WI38 (cell line): ENCODE data around the gene NRIP3.
"Not testable (repeated sequence)": the region's sequence is repeated elsewhere in the genome, so short reads cannot be mapped to it uniquely, and the experiment has no call there.

Experiments used
- H3K4me3 ChIP-seq: 2 replicates; pipeline ENCODE4 v1.5.1; 2011; ENCODE audit warnings: low read depth, mild to moderate bottlenecking, control low read depth, low read length
- TF ChIP-seq, protein P1 (sequence below): IDR thresholded peaks from 2 replicates; pipeline ENCODE4 v1.5.1; 2012; ENCODE audit warnings: low read depth, mild to moderate bottlenecking, control low read depth, low read length

NRIP3 gene

GRCh38 chr11:9016916-9017642 is 13.3 kb upstream of the NRIP3 start:
- no peak overlapping the region for H3K4me3 ChIP-seq
- TF ChIP-seq, protein P1, sequence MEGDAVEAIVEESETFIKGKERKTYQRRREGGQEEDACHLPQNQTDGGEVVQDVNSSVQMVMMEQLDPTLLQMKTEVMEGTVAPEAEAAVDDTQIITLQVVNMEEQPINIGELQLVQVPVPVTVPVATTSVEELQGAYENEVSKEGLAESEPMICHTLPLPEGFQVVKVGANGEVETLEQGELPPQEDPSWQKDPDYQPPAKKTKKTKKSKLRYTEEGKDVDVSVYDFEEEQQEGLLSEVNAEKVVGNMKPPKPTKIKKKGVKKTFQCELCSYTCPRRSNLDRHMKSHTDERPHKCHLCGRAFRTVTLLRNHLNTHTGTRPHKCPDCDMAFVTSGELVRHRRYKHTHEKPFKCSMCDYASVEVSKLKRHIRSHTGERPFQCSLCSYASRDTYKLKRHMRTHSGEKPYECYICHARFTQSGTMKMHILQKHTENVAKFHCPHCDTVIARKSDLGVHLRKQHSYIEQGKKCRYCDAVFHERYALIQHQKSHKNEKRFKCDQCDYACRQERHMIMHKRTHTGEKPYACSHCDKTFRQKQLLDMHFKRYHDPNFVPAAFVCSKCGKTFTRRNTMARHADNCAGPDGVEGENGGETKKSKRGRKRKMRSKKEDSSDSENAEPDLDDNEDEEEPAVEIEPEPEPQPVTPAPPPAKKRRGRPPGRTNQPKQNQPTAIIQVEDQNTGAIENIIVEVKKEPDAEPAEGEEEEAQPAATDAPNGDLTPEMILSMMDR, result no peak

- H3K4me3 ChIP-seq, result no peak overlapping the region
- TF ChIP-seq, protein P1, result peak; percentile 72
Measured at GRCh38 chr11:9015677-9016076, 11.9 kb upstream of the NRIP3 start.

- no peak overlapping the region for H3K4me3 ChIP-seq
- TF ChIP-seq, protein P1, result no peak
Measured at GRCh38 chr11:9014826-9015225, 11.0 kb upstream of the NRIP3 start.

GRCh38 chr11:9013373-9013772 is 9.6 kb upstream of the NRIP3 start:
- TF ChIP-seq, protein P1, result no peak
- no peak overlapping the region for H3K4me3 ChIP-seq

- H3K4me3 ChIP-seq, result not testable (repeated sequence)
Measured at GRCh38 chr11:9009538-9009937, 5.7 kb upstream of the NRIP3 start.

- TF ChIP-seq, protein P1, result no peak
- H3K4me3 ChIP-seq, result no peak overlapping the region
Measured at GRCh38 chr11:9008661-9009060, 4.9 kb upstream of the NRIP3 start.

- TF ChIP-seq, protein P1, result no peak
- no peak overlapping the region for H3K4me3 ChIP-seq
Measured at GRCh38 chr11:9008011-9008550, 4.3 kb upstream of the NRIP3 start.

GRCh38 chr11:9005087-9005486 is 1.3 kb upstream of the NRIP3 start:
- TF ChIP-seq, protein P1, result no peak
- no peak overlapping the region for H3K4me3 ChIP-seq
